ENCODE results near the gene SUV39H2. TPM values are rescaled to one million over a fixed set of nuclear protein-coding genes. Genes with fewer than 3 reads are reported as not detected.
A peak's percentile ranks its signal among the peaks of the same experiment; 100 is the strongest.
"Not testable (repeated sequence)": the region's sequence is repeated elsewhere in the genome, so short reads cannot be mapped to it uniquely, and the experiment has no call there.

The SUV39H2 gene
- total RNA-seq, 1 donor from 2014 or later: 16.6 TPM

DNA sequence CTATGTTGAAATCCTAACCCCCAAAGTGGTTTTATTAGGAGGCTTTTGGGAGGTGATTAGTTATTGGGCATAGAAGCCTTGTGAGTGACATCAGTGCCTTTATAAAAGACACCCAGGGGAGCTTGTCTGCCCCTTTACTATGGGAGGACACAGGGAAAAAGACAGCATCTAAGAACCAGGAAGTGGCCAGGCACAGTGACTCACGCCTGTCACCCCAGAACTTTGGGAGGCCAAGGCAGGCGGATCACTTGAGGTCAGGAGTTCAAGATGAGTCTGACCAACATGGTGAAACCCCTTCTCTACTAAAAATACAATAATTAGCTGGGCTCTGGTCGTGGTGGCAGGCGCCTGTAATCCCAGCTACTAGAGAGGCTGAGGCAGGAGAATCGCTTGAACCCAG lies 60.3 kb downstream of the SUV39H2 start:
- not testable (repeated sequence) for DNase-seq

DNA sequence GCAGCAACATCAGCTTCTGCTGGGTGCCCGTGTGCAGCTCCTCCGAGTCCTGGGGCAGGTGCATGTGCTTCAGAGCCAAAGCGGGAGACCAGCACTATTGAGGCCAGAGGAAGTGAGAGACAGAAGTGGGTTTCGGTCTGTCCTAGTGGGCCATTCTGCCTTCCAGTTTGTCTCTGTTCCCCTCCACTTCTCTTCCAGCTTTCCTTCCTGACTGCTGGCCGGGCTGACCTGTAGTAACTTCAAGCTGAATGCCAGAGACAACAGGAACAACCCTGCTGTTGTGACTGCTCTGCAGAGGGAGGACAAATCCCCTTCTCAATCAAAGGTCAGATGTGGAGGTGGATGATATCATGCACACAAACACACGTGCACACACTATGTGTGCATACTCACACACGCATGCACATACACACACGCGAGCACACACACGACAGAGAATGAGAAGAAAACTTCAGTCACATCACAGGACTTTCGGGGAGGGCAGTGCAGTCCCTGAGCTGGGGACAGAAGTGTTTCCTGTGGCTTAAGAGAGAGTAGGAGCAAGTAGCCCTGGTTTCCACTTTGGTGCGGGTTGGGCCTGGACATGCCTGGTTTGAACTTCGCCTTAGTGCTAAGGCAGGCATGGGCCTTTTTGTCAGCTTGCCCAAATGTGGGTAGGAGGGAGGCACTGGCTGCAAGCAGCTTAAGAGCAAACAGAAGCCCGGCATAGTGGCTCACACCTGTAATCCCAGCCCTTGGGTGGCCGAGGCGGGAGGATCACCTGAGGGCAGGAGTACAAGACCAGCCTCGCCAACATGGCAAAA lies 63.7 kb downstream of the SUV39H2 start:
- not testable (repeated sequence) for DNase-seq

GRCh38 chr10:14942950-14943338 lies 64.3 kb downstream of the SUV39H2 start:
- DNase-seq: not testable (repeated sequence)

- no peak for DNase-seq
These were observed 66.4 kb downstream of the SUV39H2 start for GRCh38 chr10:14945108-14945507.

GRCh38 chr10:14947268-14947667 lies 68.6 kb downstream of the SUV39H2 start:
- DNase-seq: no peak

GRCh38 chr10:14949291-14949690 lies 70.6 kb downstream of the SUV39H2 start:
- no peak for DNase-seq

GRCh38 chr10:14952851-14953423 lies 74.3 kb downstream of the SUV39H2 start:
- DNase-seq: peak; percentile 11

GRCh38 chr10:14953424-14954000 lies 74.8 kb downstream of the SUV39H2 start:
- DNase-seq: no peak

Other genes starting within 250 kb of the SUV39H2 start
- gene FAM107B, start 104.0 kb upstream of the SUV39H2 start, total RNA-seq: 36.6 TPM
- 4.8 TPM for gene CDNF, start 40.8 kb upstream of the SUV39H2 start, total RNA-seq
- 12.5 TPM for gene HSPA14, start 40.6 kb upstream of the SUV39H2 start, total RNA-seq
- gene MSANTD7, start 40.6 kb upstream of the SUV39H2 start, total RNA-seq: 17.3 TPM
- gene DCLRE1C, start 75.2 kb downstream of the SUV39H2 start, total RNA-seq: 7.4 TPM
- gene MEIG1, start 80.5 kb downstream of the SUV39H2 start, total RNA-seq: not detected
- gene OLAH, start 165.1 kb downstream of the SUV39H2 start, total RNA-seq: not detected
- 1.0 TPM for gene ACBD7, start 209.9 kb downstream of the SUV39H2 start, total RNA-seq
- 7.2 TPM for gene RPP38, start 218.5 kb downstream of the SUV39H2 start, total RNA-seq

All from tongue (tissue), 2 donors.